ENCODE results near the gene BMERB1.
"Not testable (repeated sequence)": the region's sequence is repeated elsewhere in the genome, so short reads cannot be mapped to it uniquely, and the experiment has no call there.

Gene BMERB1

DNA sequence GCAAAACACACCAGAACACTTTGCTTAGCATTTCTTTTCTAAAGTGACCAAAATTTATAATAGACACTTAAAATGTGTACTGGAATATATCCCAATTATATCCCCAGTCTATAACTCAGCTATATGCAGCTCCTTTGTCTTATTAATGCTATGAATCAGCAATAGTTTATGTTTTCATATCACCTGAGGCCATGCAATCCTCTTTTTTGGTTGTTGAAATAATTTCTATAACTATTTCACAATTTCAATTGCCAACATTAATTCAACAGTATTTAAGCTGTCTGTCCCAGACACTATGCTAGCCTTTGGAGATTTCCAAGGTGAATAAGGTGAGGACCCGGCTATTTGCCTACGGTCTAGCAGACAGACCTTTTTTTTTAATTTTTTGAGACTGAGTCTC, 17.2 kb upstream of the BMERB1 start:
- no peaks in the 10 kb centered on the region for H3K36me3 ChIP-seq (ENCODE audit: insufficient read depth)
- H3K4me2 ChIP-seq = no peak overlapping the region
- no peak overlapping the region for H2AFZ ChIP-seq (ENCODE audit: low read depth)
- no peaks in the 10 kb centered on the region for H3K4me1 ChIP-seq (ENCODE audit: low read depth, poor library complexity, severe bottlenecking)
- H3K27me3 ChIP-seq (ENCODE audit: insufficient read depth, low read depth) = no peaks in the 10 kb centered on the region
- H3K27ac ChIP-seq = no peak overlapping the region
- TF ChIP-seq, protein P1, sequence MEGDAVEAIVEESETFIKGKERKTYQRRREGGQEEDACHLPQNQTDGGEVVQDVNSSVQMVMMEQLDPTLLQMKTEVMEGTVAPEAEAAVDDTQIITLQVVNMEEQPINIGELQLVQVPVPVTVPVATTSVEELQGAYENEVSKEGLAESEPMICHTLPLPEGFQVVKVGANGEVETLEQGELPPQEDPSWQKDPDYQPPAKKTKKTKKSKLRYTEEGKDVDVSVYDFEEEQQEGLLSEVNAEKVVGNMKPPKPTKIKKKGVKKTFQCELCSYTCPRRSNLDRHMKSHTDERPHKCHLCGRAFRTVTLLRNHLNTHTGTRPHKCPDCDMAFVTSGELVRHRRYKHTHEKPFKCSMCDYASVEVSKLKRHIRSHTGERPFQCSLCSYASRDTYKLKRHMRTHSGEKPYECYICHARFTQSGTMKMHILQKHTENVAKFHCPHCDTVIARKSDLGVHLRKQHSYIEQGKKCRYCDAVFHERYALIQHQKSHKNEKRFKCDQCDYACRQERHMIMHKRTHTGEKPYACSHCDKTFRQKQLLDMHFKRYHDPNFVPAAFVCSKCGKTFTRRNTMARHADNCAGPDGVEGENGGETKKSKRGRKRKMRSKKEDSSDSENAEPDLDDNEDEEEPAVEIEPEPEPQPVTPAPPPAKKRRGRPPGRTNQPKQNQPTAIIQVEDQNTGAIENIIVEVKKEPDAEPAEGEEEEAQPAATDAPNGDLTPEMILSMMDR (conservative IDR thresholded peaks at IDR 0.05; ENCODE audit: low read depth, low read length) = no peak
- no peaks in the 10 kb centered on the region for H3K79me2 ChIP-seq (ENCODE audit: insufficient read depth, low read depth)
- H4K20me1 ChIP-seq (ENCODE audit: insufficient read depth) = no peaks in the 10 kb centered on the region
- H3K4me3 ChIP-seq (IDR thresholded peaks at IDR 0.05; ENCODE audit: insufficient read depth, low read depth, low read length) = no peak overlapping the region
- no peak overlapping the region for H3K9ac ChIP-seq

DNA sequence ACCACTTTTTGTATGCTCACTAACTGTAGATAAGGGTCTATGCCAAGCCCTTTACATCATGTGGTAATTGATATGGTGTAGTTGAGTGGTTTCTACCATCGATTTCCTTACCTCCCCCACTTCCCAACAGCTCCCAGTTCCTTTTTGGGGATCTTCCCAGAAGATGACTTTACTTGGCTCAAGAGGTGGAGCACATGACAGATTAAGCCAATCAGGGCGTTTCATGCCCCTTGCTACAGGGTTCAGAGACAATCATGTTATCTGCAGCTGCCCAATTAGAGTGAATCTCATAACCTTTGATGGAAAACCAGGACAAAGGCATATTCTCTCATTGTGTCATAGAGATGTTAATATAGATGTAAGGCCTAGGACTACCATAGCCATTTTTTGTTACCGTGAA, 16.2 kb upstream of the BMERB1 start:
- Histone ChIP-seq H3K36me3 (ENCODE audit: insufficient read depth) (no peaks in the 10 kb centered on the region), H4K20me1 (ENCODE audit: insufficient read depth) (no peaks in the 10 kb centered on the region), H3K9ac (no peak overlapping the region), H3K79me2 (ENCODE audit: insufficient read depth, low read depth) (no peaks in the 10 kb centered on the region), H3K27ac (no peak overlapping the region), H3K4me3 (IDR thresholded peaks at IDR 0.05; ENCODE audit: insufficient read depth, low read depth, low read length) (no peak overlapping the region), H3K4me1 (ENCODE audit: low read depth, poor library complexity, severe bottlenecking) (no peaks in the 10 kb centered on the region), H3K4me2 (no peak overlapping the region), H3K27me3 (ENCODE audit: insufficient read depth, low read depth) (no peaks in the 10 kb centered on the region), H2AFZ (ENCODE audit: low read depth) (no peak overlapping the region)
- TF ChIP-seq, protein P1 (conservative IDR thresholded peaks at IDR 0.05; ENCODE audit: low read depth, low read length) = no peak

DNA sequence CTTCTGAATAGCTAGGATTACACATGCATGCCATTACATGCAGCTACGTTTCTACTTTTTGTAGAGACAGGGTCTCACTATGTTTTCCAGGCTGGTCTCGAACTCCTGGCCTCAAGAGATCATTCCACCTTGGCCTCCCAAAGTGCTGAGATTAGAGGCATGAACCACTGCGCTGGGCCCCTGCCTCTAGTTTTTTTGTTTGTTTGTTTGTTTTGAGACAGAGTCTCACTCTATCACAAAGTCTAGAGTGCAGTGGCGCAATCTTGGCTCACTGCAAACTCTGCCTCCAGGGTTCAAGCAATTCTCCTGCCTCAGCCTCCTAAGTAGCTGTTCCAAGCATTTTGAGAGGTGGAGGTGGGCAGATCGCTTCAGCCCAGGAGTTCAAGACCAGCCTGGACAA, 12.7 kb upstream of the BMERB1 start:
- H3K4me1 ChIP-seq (ENCODE audit: low read depth, poor library complexity, severe bottlenecking); H3K79me2 ChIP-seq (ENCODE audit: insufficient read depth, low read depth); H2AFZ ChIP-seq (ENCODE audit: low read depth): not testable (repeated sequence)

DNA sequence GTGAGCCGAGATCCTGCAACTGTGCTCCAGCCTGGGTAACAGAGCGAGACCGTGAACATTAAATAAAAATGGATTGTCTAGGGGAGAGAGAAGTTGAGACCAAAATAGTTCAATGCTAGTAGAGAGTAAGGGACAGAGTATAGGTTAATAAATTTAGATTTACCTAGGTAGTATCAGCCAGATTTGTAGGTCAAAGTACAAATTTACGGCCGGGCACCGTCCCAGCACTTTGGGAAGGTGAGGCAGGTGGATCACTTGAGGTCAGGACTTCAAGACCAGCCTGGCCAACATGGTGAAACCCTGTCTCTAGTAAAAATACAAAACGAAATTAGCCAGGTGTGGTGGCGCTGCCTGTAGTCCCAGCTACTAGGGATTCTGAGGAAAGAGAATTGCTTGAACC, 12.2 kb upstream of the BMERB1 start:
- Histone ChIP-seq H3K27ac (no peak overlapping the region), H4K20me1 (ENCODE audit: insufficient read depth) (no peaks in the 10 kb centered on the region), H3K79me2 (ENCODE audit: insufficient read depth, low read depth) (no peaks in the 10 kb centered on the region), H3K4me3 (IDR thresholded peaks at IDR 0.05; ENCODE audit: insufficient read depth, low read depth, low read length) (no peak overlapping the region), H3K4me2 (no peak overlapping the region), H2AFZ (ENCODE audit: low read depth) (no peak overlapping the region), H3K27me3 (ENCODE audit: insufficient read depth, low read depth) (no peaks in the 10 kb centered on the region), H3K9ac (no peak overlapping the region), H3K36me3 (ENCODE audit: insufficient read depth) (no peaks in the 10 kb centered on the region), H3K4me1 (ENCODE audit: low read depth, poor library complexity, severe bottlenecking) (no peaks in the 10 kb centered on the region)
- TF ChIP-seq, protein P1 (conservative IDR thresholded peaks at IDR 0.05; ENCODE audit: low read depth, low read length) = no peak

More for the DNA sequence above, 12.7 kb upstream of the BMERB1 start:
- H3K4me3 ChIP-seq (IDR thresholded peaks at IDR 0.05; ENCODE audit: insufficient read depth, low read depth, low read length); H3K27ac ChIP-seq; H3K36me3 ChIP-seq (ENCODE audit: insufficient read depth); H4K20me1 ChIP-seq (ENCODE audit: insufficient read depth); H3K4me2 ChIP-seq; H3K27me3 ChIP-seq (ENCODE audit: insufficient read depth, low read depth); H3K9ac ChIP-seq: not testable (repeated sequence)

DNA sequence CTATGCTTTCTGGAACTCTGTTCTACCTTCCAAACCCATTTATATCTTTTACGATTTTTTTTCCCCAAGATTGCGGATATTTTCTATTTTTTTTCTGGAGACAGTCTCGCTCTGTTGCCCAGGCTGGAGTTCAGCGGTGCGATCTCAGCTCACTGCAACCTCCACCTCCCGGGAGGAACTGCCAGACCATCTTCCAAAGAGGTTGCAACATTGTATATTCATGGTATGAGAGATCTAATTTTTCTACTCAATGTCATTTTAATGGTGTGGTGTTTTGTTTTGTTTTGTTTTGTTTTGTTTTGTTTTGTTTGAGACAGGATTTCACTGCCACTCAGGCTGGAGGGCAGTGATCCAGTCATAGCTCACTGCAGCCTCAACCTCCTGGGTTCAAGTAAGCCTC, 8.5 kb upstream of the BMERB1 start:
- TF ChIP-seq, protein P1 (conservative IDR thresholded peaks at IDR 0.05; ENCODE audit: low read depth, low read length) = no peak

More for the DNA sequence above, 8.5 kb upstream of the BMERB1 start:
- Histone ChIP-seq H3K4me1 (ENCODE audit: low read depth, poor library complexity, severe bottlenecking) (no peaks in the 10 kb centered on the region), H3K4me3 (IDR thresholded peaks at IDR 0.05; ENCODE audit: insufficient read depth, low read depth, low read length) (no peak overlapping the region), H3K4me2 (no peak overlapping the region), H4K20me1 (ENCODE audit: insufficient read depth) (no peaks in the 10 kb centered on the region), H3K36me3 (ENCODE audit: insufficient read depth) (no peaks in the 10 kb centered on the region), H3K27ac (no peak overlapping the region), H3K9ac (no peak overlapping the region), H3K27me3 (ENCODE audit: insufficient read depth, low read depth) (no peaks in the 10 kb centered on the region), H3K79me2 (ENCODE audit: insufficient read depth, low read depth) (no peaks in the 10 kb centered on the region), H2AFZ (ENCODE audit: low read depth) (no peak overlapping the region)

Measured in KMS-11 (cell line).